GM12878 (cell line): ENCODE results near the gene OXA1L. TPM values are rescaled to one million over a fixed set of nuclear protein-coding genes. Genes with fewer than 3 reads are reported as not detected.

ENCODE experiments used
- ATAC-seq: fragments of 200-7000 bp; cut with Tn5 transposase; 3 replicates; pipeline ENCODE4 v1.9.1; 2020; ENCODE audit warnings: mild to moderate bottlenecking, moderate library complexity
- BruUV-seq: library from RNA; stranded (reverse); fragments of 400-500 nt; replicated peaks from 2 replicates; lab custom pipeline; 2021; lab: Mats Ljungman, UMichigan
- CTCF ChIA-PET: fragments of 300-600 bp; sonication (Branson Sonifier 250); formaldehyde crosslinking; extraction: SDS; loops from one replicate; lab custom pipeline; 2021; ENCODE audit warnings: inconsistent platforms; lab: Yijun Ruan, JAX
- POLR2A ChIA-PET: fragments of 350-600 bp; formaldehyde crosslinking; extraction: SDS; loops from one replicate; lab custom pipeline; 2021; ENCODE audit warnings: inconsistent platforms; lab: Charles Lee
- RAD21 ChIA-PET: fragments of 300-600 bp; sonication (Branson Sonifier 250); formaldehyde crosslinking; loops from one replicate; lab custom pipeline; 2023; ENCODE audit warnings: antibody characterized with exemption; ENCODE audit not compliant: unreplicated experiment; lab: Charles Lee
- SMC1A ChIA-PET: fragments of 300-600 bp; sonication (Branson Sonifier 250); formaldehyde crosslinking; loops from one replicate; lab custom pipeline; 2023; ENCODE audit not compliant: unreplicated experiment, uncharacterized antibody; lab: Charles Lee
- DNase-seq: peaks from one replicate; pipeline ENCODE4 v3.0.0-alpha.2; 2011; ENCODE audit warnings: low read depth, low spot score
- FAIRE-seq: peaks from 3 replicates; lab custom pipeline; 2011; peaks lifted over from hg19 to GRCh38; lab: Jason Lieb, UNC
- H2AFZ ChIP-seq: 2 replicates; pipeline ENCODE4 v1.6.0; 2011; ENCODE audit warnings: low read depth, low read length, control low read depth; ENCODE audit not compliant: control insufficient read depth
- H3K27ac ChIP-seq: 2 replicates; pipeline ENCODE4 v1.5.1; 2011; ENCODE audit warnings: control low read depth; ENCODE audit not compliant: control insufficient read depth, insufficient read depth
- H3K27me3 ChIP-seq, 2 experiments: replicated peaks in 1 of 2; 2 replicates each; pipeline versions ENCODE4 v1.6.0 to v1.6.1; 2011; ENCODE audit warnings: low read length in 1 of 2; ENCODE audit not compliant: control insufficient read depth in 2 of 2, insufficient read depth in 2 of 2
- H3K36me3 ChIP-seq, 2 experiments: 2 replicates each; pipeline ENCODE4 v1.5.1; 2011; ENCODE audit warnings: low read length in 1 of 2; ENCODE audit not compliant: control insufficient read depth in 2 of 2, insufficient read depth in 2 of 2
- H3K4me1 ChIP-seq: 2 replicates; pipeline ENCODE4 v1.6.1; 2011; ENCODE audit warnings: mild to moderate bottlenecking, low read length, moderate library complexity, mixed read lengths; ENCODE audit not compliant: control insufficient read depth, insufficient read depth
- H3K4me2 ChIP-seq: 2 replicates; pipeline ENCODE4 v1.6.0; 2011; ENCODE audit warnings: control low read depth; ENCODE audit not compliant: control insufficient read depth, insufficient read depth
- H3K4me3 ChIP-seq: fragments of 200-600 bp; sonication (generic); 2 replicates; pipeline ENCODE4 v1.5.1; 2016
- H3K79me2 ChIP-seq: 2 replicates; pipeline ENCODE4 v1.6.0; 2011; ENCODE audit warnings: low read length; ENCODE audit not compliant: control insufficient read depth, insufficient read depth
- H3K9ac ChIP-seq: 2 replicates; pipeline ENCODE4 v1.8.0; 2011; ENCODE audit warnings: low read length, control low read depth, mixed read lengths; ENCODE audit not compliant: control insufficient read depth, insufficient read depth
- H3K9me3 ChIP-seq: replicated peaks from 3 replicates; pipeline ENCODE4 v1.5.1; 2011; ENCODE audit warnings: mild to moderate bottlenecking, low read length; ENCODE audit not compliant: control insufficient read depth, insufficient read depth
- H4K20me1 ChIP-seq: 2 replicates; pipeline ENCODE4 v1.6.0; 2011; ENCODE audit not compliant: control insufficient read depth, insufficient read depth
- ASH2L ChIP-seq: fragments of 300-600, 200-600 bp; sonication (generic); IDR thresholded peaks from 2 replicates; pipeline ENCODE4 v1.6.1; 2017; ENCODE audit warnings: low read depth, mild to moderate bottlenecking, borderline replicate concordance
- BCL11A ChIP-seq: IDR thresholded peaks from 2 replicates; pipeline ENCODE4 v1.6.1; 2011; ENCODE audit warnings: low read depth, low read length
- EED ChIP-seq: sonication (generic); IDR thresholded peaks from 2 replicates; pipeline ENCODE4 v1.6.1; 2016; ENCODE audit warnings: antibody characterized with exemption, low read depth
- EGR1 ChIP-seq, 2 experiments: IDR thresholded peaks; 1 replicate in 1 of 2; 2 replicates in 1 of 2; pipeline ENCODE4 v1.6.1; 2011 to 2012; ENCODE audit warnings: low read depth in 2 of 2, low read length in 2 of 2, borderline replicate concordance in 1 of 2, mild to moderate bottlenecking in 1 of 2, moderate library complexity in 1 of 2
- GABPA ChIP-seq: IDR thresholded peaks from 2 replicates; pipeline ENCODE4 v1.6.1; 2014; ENCODE audit warnings: antibody characterized with exemption, low read depth, mild to moderate bottlenecking, inconsistent platforms
- MXI1 ChIP-seq: fragments of 150-350 bp; IDR thresholded peaks from 2 replicates; pipeline ENCODE4 v1.6.1; 2011; ENCODE audit warnings: low read depth, mild to moderate bottlenecking, inconsistent platforms, low read length, improper control_type of control experiment
- NFIC ChIP-seq: IDR thresholded peaks from 2 replicates; pipeline ENCODE4 v1.6.1; 2012; ENCODE audit warnings: low read depth, mild to moderate bottlenecking, inconsistent platforms, low read length, moderate library complexity
- NFXL1 ChIP-seq: fragments of 450-650 bp; IDR thresholded peaks from 2 replicates; pipeline ENCODE4 v1.6.1; 2017; ENCODE audit warnings: antibody characterized with exemption, mild to moderate bottlenecking, borderline replicate concordance
- PAX8 ChIP-seq: fragments of 450-650 bp; IDR thresholded peaks from 2 replicates; pipeline ENCODE4 v1.6.1; 2017; ENCODE audit warnings: mild to moderate bottlenecking, moderate library complexity
- RELB ChIP-seq: fragments of 450-650 bp; IDR thresholded peaks from 2 replicates; pipeline ENCODE4 v1.6.1; 2017; ENCODE audit warnings: low read depth, mild to moderate bottlenecking, moderate library complexity
- SKIL ChIP-seq: fragments of 450-650 bp; IDR thresholded peaks from 2 replicates; pipeline ENCODE4 v1.6.1; 2017; ENCODE audit warnings: mild to moderate bottlenecking, low read depth, inconsistent platforms; ENCODE audit not compliant: poor library complexity, severe bottlenecking
- SP1 ChIP-seq: IDR thresholded peaks from one replicate; pipeline ENCODE4 v1.6.1; 2011; ENCODE audit warnings: low read depth, low read length
- SREBF1 ChIP-seq: IDR thresholded peaks from 2 replicates; pipeline ENCODE4 v1.6.1; 2012; ENCODE audit warnings: mild to moderate bottlenecking, low read length
- TAF1 ChIP-seq: IDR thresholded peaks from 2 replicates; pipeline ENCODE4 v1.6.1; 2011; ENCODE audit warnings: mild to moderate bottlenecking, low read depth, low read length, borderline replicate concordance
- ZNF622 ChIP-seq: fragments of 450-650 bp; IDR thresholded peaks from 2 replicates; pipeline ENCODE4 v1.6.1; 2017; ENCODE audit warnings: mild to moderate bottlenecking, inconsistent platforms
- WGBS: methylation state at CpG from one replicate; pipeline ENCODE4 v1.1.6; 2016; ENCODE audit warnings: low lambda C conversion rate; ENCODE audit not compliant: insufficient replicate concordance, insufficient coverage; ENCODE audit errors: missing lambda C conversion rate; 5-methylcytosine and 5-hydroxymethylcytosine counted together
- in situ Hi-C: fragments of 300-500 bp; cut with MboI; formaldehyde crosslinking; loops from 9 replicates; pipeline ENCODE4 v1.14.3; 2018; ENCODE audit warnings: mixed read lengths
- intact Hi-C: fragments of 100-400 bp; cut with micrococcal nuclease; formaldehyde crosslinking; loops from one replicate; pipeline ENCODE4 v1.14.2; 2022; ENCODE audit not compliant: unreplicated experiment
- polyA plus RNA-seq, 11 experiments: library from polyadenylated mRNA; depleted of rRNA in 4 of 11; unstranded in 6 of 11; stranded (reverse) in 5 of 11; fragments of >200 nt; fragmentation: Nextera tagmentation in 4 of 11; fragmentation: Illumina TruSeq in 1 of 11; extraction: Ambion mirVana in 4 of 11; extraction: Trizol in 1 of 11; gene quantifications; 1 replicate in 1 of 11; 2 replicates in 10 of 11; pipeline versions ENCODE4 v1.2.1 to v1.2.3, GENCODE V29; 2011 to 2016; ENCODE audit warnings: inconsistent platforms in 2 of 11, missing spikeins in 2 of 11, low read depth in 1 of 11
- total RNA-seq, 4 experiments: library from RNA; depleted of rRNA in 3 of 4; stranded (reverse); fragments of >200 nt in 3 of 4; fragmentation: Illumina TruSeq in 1 of 4; extraction: Trizol in 1 of 4; gene quantifications; 2 replicates each; pipeline versions ENCODE4 v1.2.1 to v1.2.3, GENCODE V29; 2013 to 2021
- TF ChIP-seq, protein P1 (sequence below): fragments of 450-650 bp; formaldehyde crosslinking; IDR thresholded peaks from 2 replicates; pipeline ENCODE4 v1.5.0; 2022; ENCODE audit warnings: mild to moderate bottlenecking, missing genetic modification characterization

Gene OXA1L
- total and polyA plus RNA-seq, 10 of the 15 experiments (the other 5 are each of a cell fraction or from before 2014, with no cell fraction given): 105 to 289 (median 146) TPM

- TF ChIP-seq, protein P1, sequence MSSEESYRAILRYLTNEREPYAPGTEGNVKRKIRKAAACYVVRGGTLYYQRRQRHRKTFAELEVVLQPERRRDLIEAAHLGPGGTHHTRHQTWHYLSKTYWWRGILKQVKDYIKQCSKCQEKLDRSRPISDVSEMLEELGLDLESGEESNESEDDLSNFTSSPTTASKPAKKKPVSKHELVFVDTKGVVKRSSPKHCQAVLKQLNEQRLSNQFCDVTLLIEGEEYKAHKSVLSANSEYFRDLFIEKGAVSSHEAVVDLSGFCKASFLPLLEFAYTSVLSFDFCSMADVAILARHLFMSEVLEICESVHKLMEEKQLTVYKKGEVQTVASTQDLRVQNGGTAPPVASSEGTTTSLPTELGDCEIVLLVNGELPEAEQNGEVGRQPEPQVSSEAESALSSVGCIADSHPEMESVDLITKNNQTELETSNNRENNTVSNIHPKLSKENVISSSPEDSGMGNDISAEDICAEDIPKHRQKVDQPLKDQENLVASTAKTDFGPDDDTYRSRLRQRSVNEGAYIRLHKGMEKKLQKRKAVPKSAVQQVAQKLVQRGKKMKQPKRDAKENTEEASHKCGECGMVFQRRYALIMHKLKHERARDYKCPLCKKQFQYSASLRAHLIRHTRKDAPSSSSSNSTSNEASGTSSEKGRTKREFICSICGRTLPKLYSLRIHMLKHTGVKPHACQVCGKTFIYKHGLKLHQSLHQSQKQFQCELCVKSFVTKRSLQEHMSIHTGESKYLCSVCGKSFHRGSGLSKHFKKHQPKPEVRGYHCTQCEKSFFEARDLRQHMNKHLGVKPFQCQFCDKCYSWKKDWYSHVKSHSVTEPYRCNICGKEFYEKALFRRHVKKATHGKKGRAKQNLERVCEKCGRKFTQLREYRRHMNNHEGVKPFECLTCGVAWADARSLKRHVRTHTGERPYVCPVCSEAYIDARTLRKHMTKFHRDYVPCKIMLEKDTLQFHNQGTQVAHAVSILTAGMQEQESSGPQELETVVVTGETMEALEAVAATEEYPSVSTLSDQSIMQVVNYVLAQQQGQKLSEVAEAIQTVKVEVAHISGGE: 0 out of 2 replicates have a peak, but pooled peaks have one; percentile 4
- 0 out of 2 replicates have a peak, but pooled peaks have one; percentile 9 for TF ChIP-seq NFIC
- TF ChIP-seq EGR1 (IDR thresholded peaks at IDR 0.05; ENCODE audit: borderline replicate concordance in 1 of 2, low read depth in 2 of 2, low read length in 2 of 2): peak in 1 of 2 experiments; percentile 50; a peak in 1 of 3 replicates
- TF ChIP-seq ASH2L: no peak
- TF ChIP-seq EED: no peak
Measured at GRCh38 chr14:22767323-22767589, 768 bp downstream of the OXA1L start (continued).

- no peaks in the 10 kb centered on the region for H3K27me3 ChIP-seq
- peaks cover 33% of the 10 kb centered on the region for H3K79me2 ChIP-seq
- no peak overlapping the region for H3K27ac ChIP-seq
- H2AFZ ChIP-seq: no peak overlapping the region
- ChIA-PET RAD21 (interaction anchor here (1.1 kb wide), 1 partner anchor 21 kb away, joined by 3 read pairs; no protein-coding TSS in a partner anchor), CTCF (interaction anchor here (0.7 to 5.5 kb wide), 4 partner anchors 8 to 109 kb away, joined by 5 to 33 read pairs (median 12); no protein-coding TSS in a partner anchor), SMC1A (interaction anchor here (1.7 to 5.4 kb wide), 4 partner anchors 15 to 111 kb away, joined by 3 to 51 read pairs (median 10); no protein-coding TSS in a partner anchor), POLR2A (no interaction called here)
- no peaks in the 10 kb centered on the region; the same call in 1 of the 2 replicates for H3K4me1 ChIP-seq
- no TSS peak for BruUV-seq
- DNase-seq (no peak), FAIRE-seq (no peak), ATAC-seq (no peak)
- in situ Hi-C loops (no loop called here), intact Hi-C loops (loop anchor here (5.0 kb wide), 1 partner anchor 182 kb away; the partner anchor contains the start of gene DAD1)
- TF ChIP-seq NFXL1 (no peak), SREBF1 (no peak), PAX8 (no peak), MXI1 (no peak), GABPA (no peak), TAF1 (no peak), SKIL (no peak), SP1 (no peak), BCL11A (no peak), RELB (no peak), ZNF622 (no peak)
- H4K20me1 ChIP-seq: no peaks in the 10 kb centered on the region
- WGBS: 97% methylated on average over 4 of the region's 4 CpGs
- H3K9ac ChIP-seq: no peak overlapping the region
- H3K4me2 ChIP-seq: no peak overlapping the region
- no peaks in the 10 kb centered on the region for H3K9me3 ChIP-seq
- H3K36me3 ChIP-seq: peaks cover 32 to 44% of the 10 kb centered on the region in 2 experiments
- no peak overlapping the region for H3K4me3 ChIP-seq
Measured at GRCh38 chr14:22768947-22769346, 2.5 kb downstream of the OXA1L start.
